Naive thymus-derived CD4-positive, alpha-beta T cell (primary cell): Measurements from ENCODE around the gene EBF3. TPM values are rescaled to one million over a fixed set of nuclear protein-coding genes. Genes with fewer than 3 reads are reported as not detected.

Experiments
- ATAC-seq: fragments of 150-1000 bp; cut with Tn5 transposase; 2 replicates; pipeline ENCODE4 v1.10.0; 2021; ENCODE audit warnings: mild to moderate bottlenecking, moderate library complexity
- CTCF ChIA-PET: fragments of 350-600 bp; sonication (Branson Sonifier 250); formaldehyde crosslinking; loops from one replicate; lab custom pipeline; 2021; ENCODE audit warnings: antibody characterized with exemption; lab: Charles Lee
- POLR2A ChIA-PET: fragments of 350-600 bp; sonication (Branson Sonifier 250); formaldehyde crosslinking; loops from one replicate; lab custom pipeline; 2021; ENCODE audit warnings: antibody characterized with exemption, inconsistent platforms; lab: Charles Lee
- DNase-seq, 9 donors: peaks; one replicate each; pipeline versions ENCODE4 v3.0.0 to v3.0.0-alpha.2; 2020 to 2022; ENCODE audit warnings: mixed read lengths in 1 of 9
- H3K27ac ChIP-seq: one replicate; pipeline ENCODE4 v1.7.0; 2013; ENCODE audit warnings: mild to moderate bottlenecking, low read depth, low read length, moderate library complexity
- H3K27me3 ChIP-seq, 2 donors: one replicate each; pipeline ENCODE4 v1.7.0; 2013; ENCODE audit warnings: low read length in 2 of 2, mild to moderate bottlenecking in 2 of 2, moderate library complexity in 2 of 2; ENCODE audit not compliant: control insufficient read depth in 2 of 2, insufficient read depth in 2 of 2
- H3K36me3 ChIP-seq, 3 experiments: 1 replicate in 2 of 3; 2 replicates in 1 of 3; pipeline ENCODE4 v1.7.0; 2013; ENCODE audit warnings: low read length in 3 of 3, mild to moderate bottlenecking in 3 of 3, moderate library complexity in 1 of 3; ENCODE audit not compliant: insufficient read depth in 3 of 3, control insufficient read depth in 2 of 3
- H3K4me1 ChIP-seq, 2 donors: one replicate each; pipeline ENCODE4 v1.7.0; 2013; ENCODE audit warnings: low read length in 2 of 2, mild to moderate bottlenecking in 2 of 2, moderate library complexity in 1 of 2; ENCODE audit not compliant: control insufficient read depth in 2 of 2, insufficient read depth in 2 of 2
- H3K4me3 ChIP-seq: 2 replicates; pipeline ENCODE4 v1.7.0; 2013; ENCODE audit warnings: mild to moderate bottlenecking, low read length
- H3K9me3 ChIP-seq, 3 experiments: 1 replicate in 2 of 3; 2 replicates in 1 of 3; pipeline ENCODE4 v1.7.0; 2013; ENCODE audit warnings: low read length in 3 of 3; ENCODE audit not compliant: control insufficient read depth in 2 of 3
- H3K27ac Mint-ChIP-seq, 9 donors: one replicate each; pipeline ENCODE4 v1.8.0; 2020 to 2022; ENCODE audit warnings: mixed read lengths in 9 of 9, mild to moderate bottlenecking in 8 of 9, moderate library complexity in 5 of 9, inconsistent platforms in 2 of 9
- H3K27me3 Mint-ChIP-seq, 5 donors: one replicate each; pipeline ENCODE4 v1.8.0; 2021 to 2022; ENCODE audit warnings: mixed read lengths in 5 of 5, mild to moderate bottlenecking in 1 of 5
- H3K36me3 Mint-ChIP-seq, 5 donors: one replicate each; pipeline ENCODE4 v1.8.0; 2020 to 2022; ENCODE audit warnings: mixed read lengths in 5 of 5, mild to moderate bottlenecking in 3 of 5, inconsistent platforms in 1 of 5
- H3K4me1 Mint-ChIP-seq, 7 donors: one replicate each; pipeline ENCODE4 v1.8.0; 2020 to 2022; ENCODE audit warnings: mixed read lengths in 7 of 7, mild to moderate bottlenecking in 3 of 7, inconsistent platforms in 1 of 7
- H3K4me3 Mint-ChIP-seq, 10 donors: one replicate each; pipeline ENCODE4 v1.8.0; 2020 to 2022; ENCODE audit warnings: mild to moderate bottlenecking in 10 of 10, mixed read lengths in 10 of 10, moderate library complexity in 6 of 10, inconsistent platforms in 2 of 10
- H3K9me3 Mint-ChIP-seq, 11 donors: one replicate each; pipeline ENCODE4 v1.8.0; 2020 to 2022; ENCODE audit warnings: mixed read lengths in 11 of 11, mild to moderate bottlenecking in 4 of 11, inconsistent platforms in 1 of 11, moderate library complexity in 1 of 11
- intact Hi-C, 2 donors: fragments of 100-400 bp; cut with micrococcal nuclease; formaldehyde crosslinking; loops; one replicate each; pipeline ENCODE4 v1.15.1; 2023
- polyA plus RNA-seq, 2 donors: library from polyadenylated mRNA; unstranded; fragments of 300-500 nt; fragmentation: Illumina TruSeq; gene quantifications; one replicate each; pipeline ENCODE4 v1.2.3, GENCODE V29; 2021
- total RNA-seq, 6 experiments: library from RNA in 5 of 6; stranded (reverse) in 5 of 6; gene quantifications; 1 replicate in 5 of 6; 2 replicates in 1 of 6; pipeline ENCODE4 v1.2.3 and lab custom pipeline; 2021 to 2026

EBF3 gene
- total RNA-seq (not detected), polyA plus RNA-seq (not detected), total RNA-seq (lab: John Stamatoyannopoulos, UW) (not detected)

GRCh38 chr10:129963641-129964501 lies at the start of gene EBF3:
Gene EBF3 (minus strand): TSS chr10:129964274. CDS start chr10:129963768, 506 bp downstream.
- peak within 1 kb of the TSS; percentile 32 for H3K4me3 ChIP-seq
- POLR2A ChIA-PET, result no interaction called here
- Mint-ChIP-seq H3K9me3 (peaks cover 0 to 18% (median 6%) of the 10 kb centered on the region in 11 donors), H3K4me3 (peak within 1 kb of the TSS; percentile 67 to 89 (median 77)), H3K36me3 (peaks cover 0 to 5% (median 0%) of the 10 kb centered on the region in 5 donors), H3K27ac (peak within 1 kb of the TSS in 3 of 9 donors; percentile 45 to 76 (median 65)), H3K4me1 (peaks cover 8 to 43% (median 39%) of the 10 kb centered on the region in 7 donors), H3K27me3 (peaks cover 46 to 67% (median 51%) of the 10 kb centered on the region in 5 donors)
- CTCF ChIA-PET, result no interaction called here
- H3K27me3 ChIP-seq, result peaks cover 8 to 36% of the 10 kb centered on the region in 2 donors
- H3K4me1 ChIP-seq, result peaks cover 7 to 13% of the 10 kb centered on the region in 2 donors
- H3K36me3 ChIP-seq, result no peaks in the 10 kb centered on the region
- ATAC-seq, result peak; percentile 80
- no peak within 1 kb of the TSS for H3K27ac ChIP-seq
- intact Hi-C loops, result loop anchor here (1.0 to 5.0 kb wide), 3 partner anchors 145 to 932 kb away; partner anchors contain the start of gene C10orf143 (in 1 of the 2)
- H3K9me3 ChIP-seq, result no peaks in the 10 kb centered on the region
- DNase-seq, result peak in 8 of 9 donors; percentile 30 to 61 (median 54)

- POLR2A ChIA-PET, result no interaction called here
- H3K9me3 ChIP-seq, result no peaks in the 10 kb centered on the region
- no peaks in the 10 kb centered on the region for H3K4me1 ChIP-seq
- ATAC-seq, result no peak
- DNase-seq, result no peak
- H3K9me3 Mint-ChIP-seq, result peaks cover 0 to 2% (median 0%) of the 10 kb centered on the region in 11 donors
- H3K27ac ChIP-seq, result no peak overlapping the region
- H3K27ac Mint-ChIP-seq, result no peak overlapping the region
- CTCF ChIA-PET, result interaction anchor here (0.7 kb wide), 1 partner anchor 21 kb away, joined by 3 read pairs; no protein-coding TSS in a partner anchor
- no peaks in the 10 kb centered on the region for H3K27me3 ChIP-seq
- H3K4me3 ChIP-seq, result no peak overlapping the region
- intact Hi-C loops, result no loop called here
- H3K4me3 Mint-ChIP-seq, result no peak overlapping the region
- peaks cover 0 to 6% (median 0%) of the 10 kb centered on the region in 7 donors for H3K4me1 Mint-ChIP-seq
- no peaks in the 10 kb centered on the region for H3K36me3 ChIP-seq
- H3K27me3 Mint-ChIP-seq, result peaks cover 0 to 29% (median 8%) of the 10 kb centered on the region in 5 donors
- H3K36me3 Mint-ChIP-seq, result no peaks in the 10 kb centered on the region
Observed at GRCh38 chr10:130013335-130014262, 49.5 kb upstream of the EBF3 start.

GRCh38 chr10:130012129-130012528 lies 48.1 kb upstream of the EBF3 start:
- ATAC-seq (no peak), DNase-seq (no peak)
- no peaks in the 10 kb centered on the region for H3K36me3 ChIP-seq
- H3K9me3 Mint-ChIP-seq, result peaks cover 0 to 2% (median 0%) of the 10 kb centered on the region in 11 donors
- H3K4me1 ChIP-seq, result no peaks in the 10 kb centered on the region
- no peak overlapping the region for H3K4me3 Mint-ChIP-seq
- no peaks in the 10 kb centered on the region for H3K27me3 ChIP-seq
- H3K36me3 Mint-ChIP-seq, result no peaks in the 10 kb centered on the region
- intact Hi-C loops, result no loop called here
- no peak overlapping the region for H3K27ac Mint-ChIP-seq
- no peaks in the 10 kb centered on the region for H3K4me1 Mint-ChIP-seq
- ChIA-PET CTCF (no interaction called here), POLR2A (no interaction called here)
- H3K4me3 ChIP-seq, result no peak overlapping the region
- H3K27ac ChIP-seq, result no peak overlapping the region
- H3K9me3 ChIP-seq, result no peaks in the 10 kb centered on the region
- peaks cover 0 to 42% (median 21%) of the 10 kb centered on the region in 5 donors for H3K27me3 Mint-ChIP-seq

- no peaks in the 10 kb centered on the region for H3K4me1 ChIP-seq
- H3K27ac ChIP-seq, result no peak overlapping the region
- Mint-ChIP-seq H3K4me3 (no peak overlapping the region), H3K9me3 (peaks cover 0 to 2% (median 0%) of the 10 kb centered on the region in 11 donors), H3K36me3 (no peaks in the 10 kb centered on the region), H3K4me1 (no peaks in the 10 kb centered on the region), H3K27ac (no peak overlapping the region), H3K27me3 (peaks cover 4 to 49% (median 31%) of the 10 kb centered on the region in 5 donors)
- no peak overlapping the region for H3K4me3 ChIP-seq
- H3K36me3 ChIP-seq, result no peaks in the 10 kb centered on the region
- intact Hi-C loops, result no loop called here
- ChIA-PET POLR2A (no interaction called here), CTCF (no interaction called here)
- no peaks in the 10 kb centered on the region for H3K9me3 ChIP-seq
- DNase-seq (no peak), ATAC-seq (no peak)
- no peaks in the 10 kb centered on the region for H3K27me3 ChIP-seq
Observed at GRCh38 chr10:130010653-130011052, 46.6 kb upstream of the EBF3 start.

GRCh38 chr10:130009228-130009627 lies 45.2 kb upstream of the EBF3 start:
- intact Hi-C loops, result no loop called here
- H3K4me1 Mint-ChIP-seq, result no peaks in the 10 kb centered on the region
- Histone ChIP-seq H3K27me3 (no peaks in the 10 kb centered on the region), H3K4me3 (no peak overlapping the region), H3K9me3 (no peaks in the 10 kb centered on the region), H3K4me1 (no peaks in the 10 kb centered on the region), H3K36me3 (no peaks in the 10 kb centered on the region), H3K27ac (no peak overlapping the region)
- ATAC-seq (no peak), DNase-seq (no peak)
- CTCF ChIA-PET, result no interaction called here
- H3K9me3 Mint-ChIP-seq, result peaks cover 0 to 17% (median 3%) of the 10 kb centered on the region in 11 donors
- no peak overlapping the region for H3K4me3 Mint-ChIP-seq
- POLR2A ChIA-PET, result no interaction called here
- H3K27me3 Mint-ChIP-seq, result peaks cover 7 to 63% (median 38%) of the 10 kb centered on the region in 5 donors
- H3K36me3 Mint-ChIP-seq, result no peaks in the 10 kb centered on the region
- H3K27ac Mint-ChIP-seq, result no peak overlapping the region

GRCh38 chr10:130003787-130004613 lies 39.9 kb upstream of the EBF3 start:
- H3K27ac ChIP-seq, result no peak overlapping the region
- intact Hi-C loops, result no loop called here
- no peaks in the 10 kb centered on the region for H3K9me3 ChIP-seq
- H3K27ac Mint-ChIP-seq, result no peak overlapping the region
- DNase-seq, result no peak
- peaks cover 7 to 49% (median 36%) of the 10 kb centered on the region in 5 donors for H3K27me3 Mint-ChIP-seq
- ChIA-PET CTCF (no interaction called here), POLR2A (no interaction called here)
- no peak overlapping the region for H3K4me3 Mint-ChIP-seq
- H3K27me3 ChIP-seq, result no peaks in the 10 kb centered on the region
- no peak overlapping the region for H3K4me3 ChIP-seq
- H3K4me1 Mint-ChIP-seq, result no peaks in the 10 kb centered on the region
- H3K9me3 Mint-ChIP-seq, result peaks cover 0 to 17% (median 4%) of the 10 kb centered on the region in 11 donors
- H3K36me3 ChIP-seq, result no peaks in the 10 kb centered on the region
- ATAC-seq, result no peak
- no peaks in the 10 kb centered on the region for H3K4me1 ChIP-seq
- H3K36me3 Mint-ChIP-seq, result no peaks in the 10 kb centered on the region
